ENCODE measurements around the gene TSC22D3.
A peak's percentile ranks its signal among the peaks of the same experiment; 100 is the strongest.

The TSC22D3 gene

DNA sequence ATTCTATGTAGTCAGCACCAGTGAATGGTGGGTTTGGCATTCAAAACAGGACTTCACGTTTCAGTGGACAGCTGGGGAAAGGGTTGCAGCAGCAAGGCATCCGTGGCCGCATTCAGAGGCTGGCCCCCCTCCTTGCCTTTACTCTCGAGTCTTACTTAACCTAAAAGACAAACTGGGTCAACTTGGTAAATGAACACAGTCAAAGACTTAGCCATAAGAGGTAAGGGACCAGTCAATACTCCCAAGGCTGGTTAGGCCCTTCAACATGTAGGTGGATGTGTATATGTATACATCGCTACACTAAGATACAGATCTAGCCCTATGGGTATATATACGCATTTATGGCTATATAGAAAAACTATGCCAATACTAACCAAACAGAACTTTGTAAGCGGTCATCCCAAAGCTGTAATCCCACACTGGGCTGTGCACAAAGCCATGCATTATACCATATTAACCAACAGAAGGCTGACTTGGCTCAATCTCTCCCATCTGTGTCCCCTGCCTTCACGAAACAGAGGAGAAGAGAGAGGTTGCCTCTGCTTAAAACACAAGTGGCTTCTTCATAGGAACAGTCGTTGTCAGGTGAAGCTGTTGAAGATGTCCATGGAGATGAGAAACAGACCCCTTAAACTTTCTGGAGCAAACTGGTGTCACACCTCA, 61.9 kb downstream of the TSC22D3 start:
- in situ Hi-C loops (cut with HindIII; ENCODE audit: low sequenced_read_pairs) = no loop called here
- DNase-seq (ENCODE audit: low read depth) = no peak
- no peak overlapping the region for H3K4me3 ChIP-seq (ENCODE audit: low read depth, low read length)
- TF ChIP-seq, protein P1, sequence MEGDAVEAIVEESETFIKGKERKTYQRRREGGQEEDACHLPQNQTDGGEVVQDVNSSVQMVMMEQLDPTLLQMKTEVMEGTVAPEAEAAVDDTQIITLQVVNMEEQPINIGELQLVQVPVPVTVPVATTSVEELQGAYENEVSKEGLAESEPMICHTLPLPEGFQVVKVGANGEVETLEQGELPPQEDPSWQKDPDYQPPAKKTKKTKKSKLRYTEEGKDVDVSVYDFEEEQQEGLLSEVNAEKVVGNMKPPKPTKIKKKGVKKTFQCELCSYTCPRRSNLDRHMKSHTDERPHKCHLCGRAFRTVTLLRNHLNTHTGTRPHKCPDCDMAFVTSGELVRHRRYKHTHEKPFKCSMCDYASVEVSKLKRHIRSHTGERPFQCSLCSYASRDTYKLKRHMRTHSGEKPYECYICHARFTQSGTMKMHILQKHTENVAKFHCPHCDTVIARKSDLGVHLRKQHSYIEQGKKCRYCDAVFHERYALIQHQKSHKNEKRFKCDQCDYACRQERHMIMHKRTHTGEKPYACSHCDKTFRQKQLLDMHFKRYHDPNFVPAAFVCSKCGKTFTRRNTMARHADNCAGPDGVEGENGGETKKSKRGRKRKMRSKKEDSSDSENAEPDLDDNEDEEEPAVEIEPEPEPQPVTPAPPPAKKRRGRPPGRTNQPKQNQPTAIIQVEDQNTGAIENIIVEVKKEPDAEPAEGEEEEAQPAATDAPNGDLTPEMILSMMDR (IDR thresholded peaks at IDR 0.05; ENCODE audit: low read depth, low read length, missing control alignments) = no peak

DNA sequence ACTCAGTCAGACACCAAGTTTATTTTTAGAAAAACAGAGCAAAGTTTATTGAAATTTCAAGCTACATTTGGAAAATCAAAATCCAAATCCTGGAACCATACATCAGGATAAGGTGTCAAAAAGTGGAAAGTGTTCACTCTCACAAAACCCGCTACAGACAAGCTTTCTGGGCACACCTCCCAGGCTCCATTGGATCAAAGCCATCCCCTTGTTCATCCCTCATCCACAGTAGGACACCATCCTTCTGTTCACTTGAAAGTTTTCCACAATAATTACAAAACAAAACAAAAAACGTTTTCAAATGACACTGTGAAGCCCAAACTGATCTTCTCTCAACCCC, 62.4 kb downstream of the TSC22D3 start:
- TF ChIP-seq, protein P1 (IDR thresholded peaks at IDR 0.05; ENCODE audit: low read depth, low read length, missing control alignments) = no peak
- no peak overlapping the region for H3K4me3 ChIP-seq (ENCODE audit: low read depth, low read length)
- in situ Hi-C loops (cut with HindIII; ENCODE audit: low sequenced_read_pairs) = no loop called here
- no peak for DNase-seq (ENCODE audit: low read depth)

DNA sequence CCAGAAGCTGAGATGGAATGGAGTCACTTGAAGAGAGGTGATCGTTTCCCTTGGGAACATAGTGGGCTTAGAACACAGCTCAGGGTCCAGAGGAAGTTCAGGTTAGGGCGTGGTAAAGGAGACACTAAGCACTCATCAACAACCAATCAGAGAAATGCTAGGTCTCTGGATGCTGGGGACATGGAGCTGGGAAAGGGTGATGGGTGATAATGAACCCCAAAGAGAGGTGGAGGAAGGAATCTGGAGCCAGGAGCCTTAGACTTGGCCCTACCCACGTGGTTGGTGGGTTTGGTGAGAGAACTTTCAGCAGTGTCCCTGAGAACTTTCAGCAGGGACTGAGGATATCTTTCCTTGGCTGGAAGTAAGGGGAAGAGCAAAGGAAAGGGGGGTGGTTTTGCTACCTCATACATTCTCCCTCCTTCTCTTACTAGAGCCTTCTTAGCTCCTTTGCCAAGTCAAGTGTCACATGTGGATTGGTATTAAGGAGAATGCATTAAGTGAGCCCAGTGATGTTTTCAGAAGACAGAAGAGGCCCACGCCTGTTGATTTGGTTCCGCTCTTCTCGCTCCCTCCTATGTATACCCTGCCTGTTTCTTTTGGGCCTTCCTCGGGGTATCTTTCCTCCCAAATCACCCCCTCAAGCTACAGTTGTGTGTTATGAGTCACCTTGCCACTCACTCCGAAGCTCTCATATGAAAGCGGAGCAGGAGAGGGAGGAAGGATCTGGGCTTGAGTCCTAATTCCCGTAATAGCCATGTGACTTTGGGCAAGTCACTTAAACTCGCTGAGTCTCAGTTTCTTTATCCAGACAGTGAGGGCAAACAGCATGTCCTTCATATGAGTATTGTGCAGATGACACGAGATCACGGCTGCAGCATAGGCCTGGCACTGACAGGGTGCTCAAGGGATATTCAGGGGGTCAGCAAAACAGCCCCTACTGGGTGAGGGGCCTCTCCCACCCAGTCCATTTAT, 63.1 kb downstream of the TSC22D3 start:
- no peak overlapping the region for H3K4me3 ChIP-seq (ENCODE audit: low read depth, low read length)
- no peak for DNase-seq (ENCODE audit: low read depth)
- in situ Hi-C loops (cut with HindIII; ENCODE audit: low sequenced_read_pairs) = no loop called here
- TF ChIP-seq, protein P1 (IDR thresholded peaks at IDR 0.05; ENCODE audit: low read depth, low read length, missing control alignments) = no peak

DNA sequence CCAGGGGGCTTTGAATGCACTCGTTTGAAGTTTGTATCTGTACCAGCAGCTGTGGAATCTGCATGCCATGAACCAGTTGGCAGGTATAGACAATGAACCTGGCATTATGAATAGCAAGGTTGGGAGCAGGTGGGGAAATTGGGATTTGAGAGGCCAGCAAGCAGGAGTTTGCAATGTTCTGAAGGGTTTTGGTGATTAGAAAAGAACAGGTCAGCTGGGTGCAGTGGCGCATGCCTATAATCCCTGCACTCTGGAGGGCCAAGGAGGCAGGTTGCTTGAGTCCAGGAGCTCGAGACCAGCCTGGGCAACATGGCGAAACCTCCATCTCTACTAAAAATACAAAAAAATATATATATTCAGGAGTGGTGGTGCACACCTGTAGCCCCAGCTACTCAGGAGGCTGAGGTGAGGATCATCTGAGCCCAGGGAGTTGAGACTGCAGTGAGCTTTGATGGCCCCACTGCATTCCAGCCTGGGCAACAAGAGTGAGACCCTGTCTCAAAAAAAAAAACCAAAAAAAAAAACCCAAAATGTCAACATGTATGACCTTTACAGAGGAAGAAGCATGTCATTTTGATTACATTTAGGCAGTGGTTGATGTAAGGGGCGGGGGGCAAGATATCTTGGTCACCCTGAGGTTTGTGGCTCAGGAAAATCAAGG, 63.9 kb downstream of the TSC22D3 start:
- in situ Hi-C loops (cut with HindIII; ENCODE audit: low sequenced_read_pairs) = no loop called here
- H3K4me3 ChIP-seq (ENCODE audit: low read depth, low read length) = no peak overlapping the region
- no peak for DNase-seq (ENCODE audit: low read depth)
- TF ChIP-seq, protein P1 (IDR thresholded peaks at IDR 0.05; ENCODE audit: low read depth, low read length, missing control alignments) = no peak

DNA sequence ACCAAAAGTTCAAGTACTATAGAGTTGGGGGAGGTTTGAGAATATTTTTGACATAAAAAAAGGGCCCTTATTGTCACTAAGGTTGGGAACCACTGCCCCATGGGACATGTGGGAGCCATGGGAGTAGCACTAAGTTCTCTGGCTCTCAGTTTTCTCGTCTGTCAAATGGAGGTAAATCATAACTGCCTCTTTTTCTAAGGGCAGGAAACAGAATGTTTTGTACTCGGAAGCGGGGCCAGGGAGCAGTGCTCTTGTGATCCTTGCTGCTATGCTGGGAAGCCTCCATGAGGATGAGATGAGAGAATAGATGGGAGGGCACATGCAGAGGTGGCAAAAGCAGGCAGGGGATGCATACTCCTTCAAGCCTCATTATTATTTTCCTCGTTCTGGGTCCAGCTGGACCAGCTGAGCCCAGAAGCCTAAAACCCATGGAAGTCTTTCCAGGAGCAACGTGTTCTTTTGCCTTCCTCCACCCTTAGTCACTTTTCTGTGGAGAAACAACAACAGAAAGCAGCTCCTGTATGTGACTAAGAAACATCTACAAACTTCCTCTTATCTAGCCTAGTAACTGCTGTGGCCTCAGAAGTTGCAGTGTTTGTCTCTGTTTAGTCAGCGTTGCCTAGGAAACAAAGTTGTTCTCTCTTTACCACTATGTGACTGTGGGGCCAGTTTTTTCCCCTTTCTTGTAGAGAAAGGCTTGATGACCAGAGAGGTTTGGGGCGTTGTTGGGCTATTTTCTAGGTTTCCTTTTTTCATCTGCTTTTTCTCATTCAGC, 64.8 kb downstream of the TSC22D3 start:
- TF ChIP-seq, protein P1 (IDR thresholded peaks at IDR 0.05; ENCODE audit: low read depth, low read length, missing control alignments) = no peak
- H3K4me3 ChIP-seq (ENCODE audit: low read depth, low read length) = no peak overlapping the region
- DNase-seq (ENCODE audit: low read depth) = peak; percentile 79
- in situ Hi-C loops (cut with HindIII; ENCODE audit: low sequenced_read_pairs) = no loop called here

Measured in astrocyte of the cerebellum (primary cell).